GM12891 (cell line): ENCODE results near the gene RCHY1.
"Not testable (repeated sequence)": the region's sequence is repeated elsewhere in the genome, so short reads cannot be mapped to it uniquely, and the experiment has no call there.

Experiments
- DNase-seq: peaks from one replicate; pipeline ENCODE4 v3.0.0; 2011; ENCODE audit warnings: low spot score; ENCODE audit not compliant: insufficient read length
- FAIRE-seq: peaks from 2 replicates; lab custom pipeline; 2011; peaks lifted over from hg19 to GRCh38; lab: Jason Lieb, UNC
- PAX5 ChIP-seq: IDR thresholded peaks from 2 replicates; pipeline ENCODE4 v1.6.1; 2011; ENCODE audit warnings: low read length, moderate library complexity, mild to moderate bottlenecking; ENCODE audit not compliant: insufficient read depth, severe bottlenecking
- POLR2A ChIP-seq: IDR thresholded peaks from 2 replicates; pipeline ENCODE4 v1.6.1; 2011; ENCODE audit warnings: low read depth, low read length, control low read depth
- POLR2AphosphoS5 ChIP-seq: IDR thresholded peaks from 2 replicates; pipeline ENCODE4 v1.6.1; 2011; ENCODE audit warnings: low read depth, low read length, control low read depth
- POU2F2 ChIP-seq: IDR thresholded peaks from 2 replicates; pipeline ENCODE4 v1.6.1; 2011; ENCODE audit warnings: low read depth, mild to moderate bottlenecking, control low read depth, low read length, moderate library complexity
- SPI1 ChIP-seq: IDR thresholded peaks from 2 replicates; pipeline ENCODE4 v1.6.1; 2011; ENCODE audit warnings: low read depth, low read length, control low read depth
- TAF1 ChIP-seq: IDR thresholded peaks from 2 replicates; pipeline ENCODE4 v1.6.1; 2011; ENCODE audit warnings: low read depth, low read length, control low read depth

The RCHY1 gene

DNA sequence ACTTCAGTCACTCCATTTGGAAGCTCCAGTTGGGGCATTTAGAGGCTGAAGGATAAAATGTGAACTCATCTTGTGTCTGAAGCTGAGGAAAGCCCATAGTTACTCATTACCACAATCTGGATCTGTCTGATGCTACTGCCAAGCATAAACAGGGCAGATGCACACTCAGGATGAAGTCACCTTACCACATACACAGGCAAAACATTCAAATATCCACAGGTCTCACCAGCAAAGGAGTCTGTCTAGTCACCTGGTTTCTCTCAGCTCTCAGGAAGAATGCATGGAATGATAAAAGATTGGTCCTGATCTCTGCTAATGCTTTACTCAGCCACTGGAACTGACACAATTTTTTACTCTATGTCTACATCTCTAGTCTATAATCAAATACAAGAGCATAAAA is 28.6 kb upstream of the RCHY1 start:
- DNase-seq: no peak
- TF ChIP-seq TAF1 (no peak), POU2F2 (no peak), PAX5 (no peak), POLR2A (no peak), SPI1 (no peak), POLR2AphosphoS5 (no peak)
- no peak for FAIRE-seq

DNA sequence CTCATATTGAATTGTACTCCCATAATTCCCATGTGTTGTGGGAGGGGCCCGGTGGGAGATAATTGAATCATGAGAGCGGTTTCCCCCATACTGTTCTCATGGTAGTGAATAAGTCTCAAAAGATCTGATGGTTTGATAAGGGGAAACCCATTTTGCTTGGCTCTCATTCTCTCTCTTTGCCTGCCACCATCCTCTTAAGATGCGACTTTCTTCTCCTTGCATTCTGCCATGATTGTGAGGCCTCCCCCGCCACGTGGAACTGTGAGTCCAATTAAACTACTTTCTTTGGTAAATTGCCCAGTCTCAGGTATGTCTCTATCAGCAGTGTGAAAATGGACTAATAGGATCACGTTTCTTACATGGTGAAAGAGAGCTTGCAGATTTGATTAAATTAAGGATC is 23.1 kb upstream of the RCHY1 start:
- FAIRE-seq, DNase-seq: not testable (repeated sequence)

- FAIRE-seq: not testable (repeated sequence)
Measured at GRCh38 chr4:75533926-75534325, 19.7 kb upstream of the RCHY1 start.

DNA sequence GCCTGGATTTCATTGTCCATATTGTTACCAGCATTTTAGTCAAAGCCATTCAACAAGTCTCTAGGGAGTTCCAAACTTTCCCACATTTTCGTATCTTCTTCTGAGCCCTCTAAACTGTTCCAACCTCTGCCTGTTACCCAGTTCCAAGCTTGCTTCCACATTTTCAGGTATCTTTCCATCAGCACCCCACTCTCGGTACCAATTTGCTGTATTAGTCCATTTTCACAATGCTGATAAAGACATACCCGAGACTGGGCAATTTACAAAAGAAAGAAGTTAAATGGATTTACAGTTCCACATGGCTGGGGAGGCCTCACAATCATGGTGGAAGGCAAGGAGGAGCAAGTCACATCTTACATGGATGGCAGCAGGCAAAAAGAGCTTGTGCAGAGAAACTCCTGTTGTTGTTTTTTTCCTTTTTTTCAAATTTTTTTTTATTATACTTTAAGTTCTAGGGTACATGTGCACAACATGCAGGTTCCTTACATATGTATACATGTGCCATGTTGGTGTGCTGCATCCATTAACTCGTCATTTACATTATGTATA is 19.2 kb upstream of the RCHY1 start:
- FAIRE-seq, DNase-seq: not testable (repeated sequence)

More at GRCh38 chr4:75533926-75534325, 19.7 kb upstream of the RCHY1 start:
- DNase-seq: not testable (repeated sequence)

DNA sequence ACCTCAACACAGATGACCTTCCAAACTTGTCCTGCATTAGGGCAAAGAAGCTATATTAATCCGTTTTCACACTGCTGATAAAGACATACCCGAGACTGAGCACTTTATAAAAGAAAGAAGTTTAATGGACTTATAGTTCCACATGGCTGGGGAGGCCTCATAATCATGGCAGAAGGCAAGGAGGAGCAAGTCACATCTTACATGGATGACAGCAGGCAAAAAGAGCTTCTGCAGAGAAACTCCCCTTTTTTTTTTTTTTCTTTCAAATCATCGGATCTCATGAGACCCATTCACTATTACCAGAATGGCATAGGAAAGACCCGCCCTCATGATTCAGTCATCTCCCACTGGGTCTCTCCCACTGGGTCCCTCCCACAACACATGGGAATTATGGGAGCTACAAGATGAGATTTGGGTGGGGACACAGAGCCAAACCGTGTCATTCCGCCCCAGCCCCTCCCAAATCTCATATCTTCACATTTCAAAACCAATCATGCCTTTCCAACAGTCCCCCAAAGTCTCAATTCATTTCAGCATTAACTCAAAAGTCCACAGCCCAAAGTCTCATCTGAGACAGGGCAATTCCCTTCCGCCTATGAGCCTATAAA is 17.4 kb upstream of the RCHY1 start:
- FAIRE-seq: not testable (repeated sequence)

DNA sequence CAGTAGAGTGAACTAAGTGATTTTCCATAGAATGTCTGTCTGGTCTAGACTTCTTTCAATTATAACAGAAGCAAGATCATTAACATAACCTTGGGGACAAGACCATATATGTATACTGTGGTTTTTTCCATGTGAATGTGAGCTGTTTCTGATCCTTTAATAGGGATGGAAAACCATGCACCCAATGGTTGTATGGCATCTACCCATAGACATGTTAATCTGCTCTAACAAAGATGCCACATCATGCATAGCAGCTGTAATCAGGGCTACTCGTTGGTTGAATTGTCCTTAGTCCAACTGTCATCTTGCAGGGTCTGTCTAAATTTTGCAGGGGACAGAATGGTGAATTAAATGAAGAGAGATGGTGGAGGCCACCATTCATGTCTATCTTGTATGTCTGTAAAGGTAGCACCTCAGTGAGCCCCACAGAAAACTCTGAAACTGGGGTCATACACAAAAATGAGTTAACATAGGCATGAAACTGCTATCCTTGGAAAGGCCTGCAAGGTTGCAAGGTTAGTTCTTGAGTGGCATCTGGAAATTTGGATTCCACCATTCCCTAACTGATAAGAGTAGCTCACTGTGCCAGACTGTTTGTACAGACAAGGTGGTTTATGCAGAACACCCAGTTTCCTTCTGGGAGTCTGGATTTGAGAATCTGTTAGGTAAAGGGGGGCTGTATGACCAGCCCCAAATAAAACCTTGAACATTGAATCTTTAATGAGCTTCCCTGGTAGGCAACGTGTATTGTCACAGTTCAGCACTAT is 16.5 kb upstream of the RCHY1 start:
- FAIRE-seq: no peak
- no peak for DNase-seq
- TF ChIP-seq POU2F2 (no peak), POLR2A (no peak), SPI1 (no peak), PAX5 (no peak), POLR2AphosphoS5 (no peak), TAF1 (no peak)

More for the DNA sequence above, 17.4 kb upstream of the RCHY1 start:
- DNase-seq: not testable (repeated sequence)

DNA sequence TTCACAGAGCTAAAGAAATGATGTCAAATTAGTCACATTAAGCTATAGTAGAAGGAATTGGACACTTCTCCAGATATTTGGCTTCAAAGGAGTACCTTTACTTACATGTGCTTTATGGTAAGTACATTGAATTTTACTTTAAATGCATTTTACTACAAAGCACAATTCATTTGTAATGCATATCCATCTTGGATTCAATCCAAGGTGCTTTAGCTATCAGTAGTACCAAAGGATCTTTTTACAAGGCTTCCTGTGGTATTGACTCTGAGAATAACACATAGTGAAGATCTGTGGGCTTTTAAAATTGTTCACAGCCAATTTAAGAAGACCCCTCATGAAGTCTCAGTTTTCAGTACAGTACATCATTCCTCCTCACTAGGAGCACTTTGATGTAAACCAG is 13.3 kb upstream of the RCHY1 start:
- no peak for FAIRE-seq
- TF ChIP-seq POLR2A (no peak), POLR2AphosphoS5 (no peak), POU2F2 (no peak), TAF1 (no peak), PAX5 (no peak), SPI1 (no peak)
- DNase-seq: no peak

- no peak for DNase-seq
- no peak for FAIRE-seq
- TF ChIP-seq SPI1 (no peak), POLR2A (no peak), PAX5 (no peak), TAF1 (no peak), POU2F2 (no peak), POLR2AphosphoS5 (no peak)
Measured at GRCh38 chr4:75525910-75526309, 11.7 kb upstream of the RCHY1 start.

DNA sequence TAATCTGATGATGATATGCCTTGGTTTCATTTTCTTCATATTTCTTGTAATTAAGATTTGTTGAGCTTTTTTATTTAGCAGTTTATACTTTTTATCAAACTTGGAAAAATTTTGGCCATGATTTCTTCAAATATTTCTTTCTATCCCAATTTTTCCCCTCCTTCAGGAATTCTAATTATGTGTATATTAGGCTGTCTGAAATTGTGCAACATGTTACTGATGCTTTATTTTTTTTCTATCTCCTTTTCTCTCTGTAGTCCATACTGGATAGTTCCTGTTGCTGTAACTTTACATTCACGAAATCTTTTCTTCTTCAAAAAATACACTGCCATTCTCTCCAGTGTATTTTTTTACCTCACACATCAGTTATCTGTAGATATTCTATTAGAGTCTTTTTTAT is 10.9 kb upstream of the RCHY1 start:
- no peak for FAIRE-seq
- DNase-seq: no peak
- TF ChIP-seq POU2F2 (no peak), SPI1 (no peak), POLR2AphosphoS5 (no peak), TAF1 (no peak), POLR2A (no peak), PAX5 (no peak)

DNA sequence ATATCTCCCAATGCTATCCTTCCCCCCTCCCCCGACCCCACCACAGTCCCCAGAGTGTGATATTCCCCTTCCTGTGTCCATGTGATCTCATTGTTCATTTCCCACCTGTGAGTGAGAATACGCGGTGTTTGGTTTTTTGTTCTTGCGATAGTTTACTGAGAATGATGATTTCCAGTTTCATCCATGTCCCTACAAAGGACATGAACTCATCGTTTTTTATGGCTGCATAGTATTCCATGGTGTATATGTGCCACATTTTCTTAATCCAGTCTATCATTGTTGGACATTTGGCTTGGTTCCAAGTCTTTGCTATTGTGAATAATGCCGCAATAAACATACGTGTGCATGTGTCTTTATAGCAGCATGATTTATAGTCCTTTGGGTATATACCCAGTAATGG is 5.2 kb upstream of the RCHY1 start:
- FAIRE-seq, DNase-seq: not testable (repeated sequence)

GRCh38 chr4:75516144-75516543 is 1.9 kb upstream of the RCHY1 start:
- DNase-seq (no peak), FAIRE-seq (no peak)
- TF ChIP-seq POLR2AphosphoS5 (no peak), POU2F2 (no peak), TAF1 (no peak), SPI1 (no peak), PAX5 (no peak)
